ENCODE data around the gene MTNR1B. TPM values are rescaled to one million over a fixed set of nuclear protein-coding genes. Genes with fewer than 3 reads are reported as not detected.

Gene MTNR1B
- total and polyA plus RNA-seq, 2 donors (not counting 1 experiment from before 2014, with no cell fraction given): not detected

DNA sequence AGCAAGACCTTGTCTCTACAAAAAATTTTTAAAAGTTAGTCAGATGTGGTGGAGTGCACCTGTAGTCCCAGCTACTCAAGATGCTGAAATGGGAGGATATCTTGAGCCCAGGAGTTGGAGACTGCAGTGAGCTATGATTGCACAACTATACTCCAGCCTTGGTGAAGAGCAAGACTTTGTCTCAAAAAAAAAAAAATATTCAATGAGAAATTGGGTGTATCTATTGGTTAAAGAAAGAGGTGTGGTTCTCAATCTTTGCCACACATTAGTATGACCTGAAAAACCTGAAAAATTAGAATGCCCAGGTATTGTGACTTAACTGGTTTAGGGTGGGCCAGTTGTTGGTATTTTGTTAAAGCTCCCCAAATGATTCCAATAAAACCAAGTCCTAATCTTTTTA is 32.4 kb downstream of the MTNR1B start:
- peaks cover 0 to 3% (median 0%) of the 10 kb centered on the region in 3 donors for H3K9me3 ChIP-seq (ENCODE audit: control extremely low read depth in 1 of 3, control insufficient read depth in 2 of 3, insufficient read depth in 1 of 3, low read length in 2 of 3)
- H3K9ac ChIP-seq (ENCODE audit: low read length): no peak overlapping the region
- TF ChIP-seq EZH2 (IDR thresholded peaks at IDR 0.05; ENCODE audit: borderline replicate concordance, insufficient read depth, low read depth, low read length, poor library complexity, severe bottlenecking): no peak
- TF ChIP-seq CTCF (IDR thresholded peaks at IDR 0.05): no peak
- intact Hi-C loops (cut with micrococcal nuclease): no loop called here
- ATAC-seq (ENCODE audit: low read depth): no peak
- no peaks in the 10 kb centered on the region for H3K27me3 ChIP-seq (replicated peaks in 1 of 4; ENCODE audit: control extremely low read depth in 1 of 4, control insufficient read depth in 3 of 4, insufficient read depth in 4 of 4, low read length in 3 of 4)
- Mint-ChIP-seq H3K4me1 (no peaks in the 10 kb centered on the region), H3K27me3 (no peaks in the 10 kb centered on the region), H3K9me3 (ENCODE audit: insufficient read depth) (no peaks in the 10 kb centered on the region), H3K27ac (no peak overlapping the region), H3K4me3 (no peak overlapping the region)
- H3K79me2 ChIP-seq (ENCODE audit: control insufficient read depth, insufficient read depth, low read length): no peaks in the 10 kb centered on the region
- H3K4me2 ChIP-seq (replicated peaks; ENCODE audit: low read depth, low read length, poor library complexity, severe bottlenecking): no peak overlapping the region
- no peaks in the 10 kb centered on the region for H4K20me1 ChIP-seq (ENCODE audit: control insufficient read depth, insufficient read depth, low read length, poor library complexity, severe bottlenecking)
- no peaks in the 10 kb centered on the region for H3K4me1 ChIP-seq (ENCODE audit: control insufficient read depth in 2 of 2, insufficient read depth in 2 of 2, low read length in 2 of 2)
- H3K36me3 ChIP-seq (replicated peaks in 1 of 2; ENCODE audit: control extremely low read depth in 1 of 2, control insufficient read depth in 1 of 2, extremely low read depth in 1 of 2, insufficient read depth in 2 of 2, low read length in 1 of 2): no peaks in the 10 kb centered on the region
- no peak overlapping the region for H2AFZ ChIP-seq (ENCODE audit: insufficient read depth, low read depth, low read length, poor library complexity, severe bottlenecking)
- DNase-seq: no peak
- no peak overlapping the region for H3K27ac ChIP-seq (ENCODE audit: low read length in 2 of 2)
- no peak overlapping the region for H3K4me3 ChIP-seq (ENCODE audit: control extremely low read depth in 1 of 5, extremely low read depth in 1 of 5, insufficient read depth in 1 of 5, low read depth in 2 of 5, low read length in 4 of 5)
- CTCF ChIA-PET: no interaction called here
- POLR2A ChIA-PET: no interaction called here

DNA sequence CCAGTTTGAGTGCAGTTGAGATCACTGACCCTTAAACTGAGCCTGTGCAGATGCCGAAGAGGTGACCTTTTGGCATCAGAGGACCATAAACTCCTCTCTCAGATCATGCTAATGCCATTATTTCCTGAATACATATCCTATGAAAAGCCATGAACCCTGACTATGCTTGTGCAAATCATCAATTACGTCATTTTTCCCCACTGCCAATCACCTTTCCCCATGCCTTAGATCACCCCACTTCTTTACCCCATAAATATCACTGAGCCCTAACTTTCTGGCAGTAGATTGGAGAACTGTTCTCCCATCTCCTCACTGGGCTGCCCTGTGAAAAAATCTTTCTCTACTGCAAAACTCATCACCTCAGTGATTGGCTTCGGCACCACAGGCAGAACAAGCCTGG is 32.9 kb downstream of the MTNR1B start:
- Histone ChIP-seq H3K79me2 (ENCODE audit: control insufficient read depth, insufficient read depth, low read length) (no peaks in the 10 kb centered on the region), H3K9me3 (ENCODE audit: control extremely low read depth in 1 of 3, control insufficient read depth in 2 of 3, insufficient read depth in 1 of 3, low read length in 2 of 3) (peaks cover 0 to 3% (median 0%) of the 10 kb centered on the region in 3 donors), H3K9ac (ENCODE audit: low read length) (no peak overlapping the region), H4K20me1 (ENCODE audit: control insufficient read depth, insufficient read depth, low read length, poor library complexity, severe bottlenecking) (no peaks in the 10 kb centered on the region), H2AFZ (ENCODE audit: insufficient read depth, low read depth, low read length, poor library complexity, severe bottlenecking) (no peak overlapping the region), H3K4me1 (ENCODE audit: control insufficient read depth in 2 of 2, insufficient read depth in 2 of 2, low read length in 2 of 2) (no peaks in the 10 kb centered on the region), H3K27ac (ENCODE audit: low read length in 2 of 2) (no peak overlapping the region), H3K4me3 (ENCODE audit: control extremely low read depth in 1 of 5, extremely low read depth in 1 of 5, insufficient read depth in 1 of 5, low read depth in 2 of 5, low read length in 4 of 5) (no peak overlapping the region), H3K36me3 (replicated peaks in 1 of 2; ENCODE audit: control extremely low read depth in 1 of 2, control insufficient read depth in 1 of 2, extremely low read depth in 1 of 2, insufficient read depth in 2 of 2, low read length in 1 of 2) (no peaks in the 10 kb centered on the region), H3K27me3 (replicated peaks in 1 of 4; ENCODE audit: control extremely low read depth in 1 of 4, control insufficient read depth in 3 of 4, insufficient read depth in 4 of 4, low read length in 3 of 4) (no peaks in the 10 kb centered on the region), H3K4me2 (replicated peaks; ENCODE audit: low read depth, low read length, poor library complexity, severe bottlenecking) (no peak overlapping the region)
- H3K4me3 Mint-ChIP-seq: no peak overlapping the region
- H3K9me3 Mint-ChIP-seq (ENCODE audit: insufficient read depth): no peaks in the 10 kb centered on the region
- no peak for ATAC-seq (ENCODE audit: low read depth)
- 84% methylated on average over 3 of the region's 3 CpGs for WGBS (ENCODE audit: insufficient coverage)
- ChIA-PET POLR2A (no interaction called here), CTCF (no interaction called here)
- no peak overlapping the region for H3K27ac Mint-ChIP-seq
- intact Hi-C loops (cut with micrococcal nuclease): no loop called here
- H3K4me1 Mint-ChIP-seq: no peaks in the 10 kb centered on the region
- no peak for DNase-seq
- TF ChIP-seq CTCF (IDR thresholded peaks at IDR 0.05): no peak
- TF ChIP-seq EZH2 (IDR thresholded peaks at IDR 0.05; ENCODE audit: borderline replicate concordance, insufficient read depth, low read depth, low read length, poor library complexity, severe bottlenecking): no peak
- H3K27me3 Mint-ChIP-seq: no peaks in the 10 kb centered on the region

All from B cell (primary cell).